ENCODE measurements around the gene TSGA10.

The TSGA10 gene

GRCh38 chr2:99104006-99104405 is 50.7 kb downstream of the TSGA10 start:
- no peak overlapping the region for H2AFZ ChIP-seq (ENCODE audit: low read length)
- WGBS, 2 donors (ENCODE audit: extremely low coverage in 2 of 2, insufficient read length in 2 of 2, insufficient replicate concordance in 1 of 2), result no CpG with 5 or more reads among the region's 2 CpGs
- no peak overlapping the region for H2BK15ac ChIP-seq (ENCODE audit: low read length)
- no peak overlapping the region for H3K4ac ChIP-seq (ENCODE audit: low read length)
- H3K79me1 ChIP-seq (ENCODE audit: low read depth, low read length), result no peaks in the 10 kb centered on the region
- H2BK12ac ChIP-seq (ENCODE audit: low read length), result no peak overlapping the region
- no peak overlapping the region for H4K8ac ChIP-seq (ENCODE audit: low read depth, low read length)
- H3K23ac ChIP-seq (ENCODE audit: low read depth, low read length, poor library complexity), result no peak overlapping the region
- DNase-seq (ENCODE audit: low spot score), result no peak
- no peak overlapping the region for H3K9ac ChIP-seq (ENCODE audit: low read depth, low read length, poor library complexity)
- H3K4me2 ChIP-seq (ENCODE audit: insufficient read depth, low read length, poor library complexity, severe bottlenecking), result no peak overlapping the region
- H3K4me3 ChIP-seq (ENCODE audit: low read length in 2 of 2), result no peak overlapping the region
- H2AK5ac ChIP-seq (ENCODE audit: low read depth, low read length), result no peak overlapping the region
- no peak overlapping the region for H4K91ac ChIP-seq (ENCODE audit: low read depth, low read length, poor library complexity)
- no peaks in the 10 kb centered on the region for H3K36me3 ChIP-seq (replicated peaks in 1 of 2; ENCODE audit: control insufficient read depth in 2 of 2, insufficient read depth in 2 of 2, low read length in 2 of 2)
- no peaks in the 10 kb centered on the region for H3K9me3 ChIP-seq (replicated peaks in 1 of 2; ENCODE audit: control insufficient read depth in 2 of 2, insufficient read depth in 1 of 2, low read depth in 1 of 2, low read length in 2 of 2)
- H2BK5ac ChIP-seq (ENCODE audit: low read length), result no peak overlapping the region
- no peak overlapping the region for H2BK120ac ChIP-seq (ENCODE audit: low read depth, low read length)
- H3K4me1 ChIP-seq (ENCODE audit: control insufficient read depth in 2 of 2, insufficient read depth in 1 of 2, low read depth in 1 of 2, low read length in 2 of 2), result no peaks in the 10 kb centered on the region
- no peak overlapping the region for H3K18ac ChIP-seq (ENCODE audit: low read length)
- no peak overlapping the region for H3K27ac ChIP-seq (replicated peaks; ENCODE audit: low read length)
- H3K27me3 ChIP-seq (ENCODE audit: control insufficient read depth in 3 of 3, insufficient read depth in 3 of 3, low read depth in 1 of 3, low read length in 3 of 3), result no peaks in the 10 kb centered on the region
- H3K14ac ChIP-seq (ENCODE audit: low read length), result no peak overlapping the region

DNA sequence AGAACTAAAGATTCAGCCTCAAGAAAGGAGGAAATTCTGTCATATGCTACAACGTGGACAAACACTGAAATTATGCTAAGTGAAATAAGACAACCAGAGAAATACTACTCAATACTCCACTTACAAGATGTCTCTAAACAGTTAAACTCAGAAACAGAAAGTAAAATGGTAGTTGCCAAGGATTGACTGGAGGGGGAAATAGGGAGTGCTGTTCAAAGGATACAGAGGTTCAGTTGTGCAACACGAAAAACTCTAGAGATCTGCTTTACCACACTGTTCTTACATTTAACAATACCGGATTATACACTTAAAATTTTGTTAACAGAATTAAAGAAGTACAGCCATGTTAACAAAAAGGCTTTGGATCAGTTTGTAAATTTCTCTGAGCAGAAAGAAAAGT is 53.0 kb downstream of the TSGA10 start:
- Histone ChIP-seq H3K4me3 (ENCODE audit: low read length in 2 of 2) (no peak overlapping the region), H3K4me1 (ENCODE audit: control insufficient read depth in 2 of 2, insufficient read depth in 1 of 2, low read depth in 1 of 2, low read length in 2 of 2) (no peaks in the 10 kb centered on the region), H2BK15ac (ENCODE audit: low read length) (no peak overlapping the region), H3K79me1 (ENCODE audit: low read depth, low read length) (no peaks in the 10 kb centered on the region), H2BK5ac (ENCODE audit: low read length) (no peak overlapping the region), H2BK120ac (ENCODE audit: low read depth, low read length) (no peak overlapping the region), H4K8ac (ENCODE audit: low read depth, low read length) (no peak overlapping the region), H3K4me2 (ENCODE audit: insufficient read depth, low read length, poor library complexity, severe bottlenecking) (no peak overlapping the region), H3K18ac (ENCODE audit: low read length) (no peak overlapping the region), H3K9ac (ENCODE audit: low read depth, low read length, poor library complexity) (no peak overlapping the region), H3K27me3 (ENCODE audit: control insufficient read depth in 3 of 3, insufficient read depth in 3 of 3, low read depth in 1 of 3, low read length in 3 of 3) (no peaks in the 10 kb centered on the region), H3K9me3 (replicated peaks in 1 of 2; ENCODE audit: control insufficient read depth in 2 of 2, insufficient read depth in 1 of 2, low read depth in 1 of 2, low read length in 2 of 2) (no peaks in the 10 kb centered on the region), H2AK5ac (ENCODE audit: low read depth, low read length) (no peak overlapping the region), H3K36me3 (replicated peaks in 1 of 2; ENCODE audit: control insufficient read depth in 2 of 2, insufficient read depth in 2 of 2, low read length in 2 of 2) (no peaks in the 10 kb centered on the region), H3K4ac (ENCODE audit: low read length) (no peak overlapping the region), H2BK12ac (ENCODE audit: low read length) (no peak overlapping the region), H3K14ac (ENCODE audit: low read length) (no peak overlapping the region), H3K23ac (ENCODE audit: low read depth, low read length, poor library complexity) (no peak overlapping the region), H4K91ac (ENCODE audit: low read depth, low read length, poor library complexity) (no peak overlapping the region), H2AFZ (ENCODE audit: low read length) (no peak overlapping the region), H3K27ac (replicated peaks; ENCODE audit: low read length) (no peak overlapping the region)
- WGBS, 2 donors (ENCODE audit: extremely low coverage in 2 of 2, insufficient read length in 2 of 2, insufficient replicate concordance in 1 of 2), result no CpG with 5 or more reads among the region's 3 CpGs
- no peak for DNase-seq (ENCODE audit: low spot score)

- no peak overlapping the region for H2BK15ac ChIP-seq (ENCODE audit: low read length)
- no peak overlapping the region for H4K91ac ChIP-seq (ENCODE audit: low read depth, low read length, poor library complexity)
- H3K79me1 ChIP-seq (ENCODE audit: low read depth, low read length), result no peaks in the 10 kb centered on the region
- no peak overlapping the region for H2AK5ac ChIP-seq (ENCODE audit: low read depth, low read length)
- H3K23ac ChIP-seq (ENCODE audit: low read depth, low read length, poor library complexity), result no peak overlapping the region
- H2BK5ac ChIP-seq (ENCODE audit: low read length), result no peak overlapping the region
- no peak overlapping the region for H2BK12ac ChIP-seq (ENCODE audit: low read length)
- H3K14ac ChIP-seq (ENCODE audit: low read length), result no peak overlapping the region
- no peak overlapping the region for H3K4me3 ChIP-seq (ENCODE audit: low read length in 2 of 2)
- H3K9ac ChIP-seq (ENCODE audit: low read depth, low read length, poor library complexity), result no peak overlapping the region
- WGBS, 2 donors (ENCODE audit: extremely low coverage in 2 of 2, insufficient read length in 2 of 2, insufficient replicate concordance in 1 of 2), result no CpG with 5 or more reads among the region's 1 CpG
- no peak overlapping the region for H3K18ac ChIP-seq (ENCODE audit: low read length)
- H3K36me3 ChIP-seq (replicated peaks in 1 of 2; ENCODE audit: control insufficient read depth in 2 of 2, insufficient read depth in 2 of 2, low read length in 2 of 2), result no peaks in the 10 kb centered on the region
- no peak for DNase-seq (ENCODE audit: low spot score)
- no peak overlapping the region for H4K8ac ChIP-seq (ENCODE audit: low read depth, low read length)
- no peak overlapping the region for H2AFZ ChIP-seq (ENCODE audit: low read length)
- H3K4me1 ChIP-seq (ENCODE audit: control insufficient read depth in 2 of 2, insufficient read depth in 1 of 2, low read depth in 1 of 2, low read length in 2 of 2), result no peaks in the 10 kb centered on the region
- H2BK120ac ChIP-seq (ENCODE audit: low read depth, low read length), result no peak overlapping the region
- no peak overlapping the region for H3K27ac ChIP-seq (replicated peaks; ENCODE audit: low read length)
- H3K9me3 ChIP-seq (replicated peaks in 1 of 2; ENCODE audit: control insufficient read depth in 2 of 2, insufficient read depth in 1 of 2, low read depth in 1 of 2, low read length in 2 of 2), result peaks cover 0 to 5% of the 10 kb centered on the region in 2 donors
- H3K27me3 ChIP-seq (ENCODE audit: control insufficient read depth in 3 of 3, insufficient read depth in 3 of 3, low read depth in 1 of 3, low read length in 3 of 3), result no peaks in the 10 kb centered on the region
- no peak overlapping the region for H3K4me2 ChIP-seq (ENCODE audit: insufficient read depth, low read length, poor library complexity, severe bottlenecking)
- no peak overlapping the region for H3K4ac ChIP-seq (ENCODE audit: low read length)
These were observed 58.0 kb downstream of the TSGA10 start for GRCh38 chr2:99096728-99097127.

DNA sequence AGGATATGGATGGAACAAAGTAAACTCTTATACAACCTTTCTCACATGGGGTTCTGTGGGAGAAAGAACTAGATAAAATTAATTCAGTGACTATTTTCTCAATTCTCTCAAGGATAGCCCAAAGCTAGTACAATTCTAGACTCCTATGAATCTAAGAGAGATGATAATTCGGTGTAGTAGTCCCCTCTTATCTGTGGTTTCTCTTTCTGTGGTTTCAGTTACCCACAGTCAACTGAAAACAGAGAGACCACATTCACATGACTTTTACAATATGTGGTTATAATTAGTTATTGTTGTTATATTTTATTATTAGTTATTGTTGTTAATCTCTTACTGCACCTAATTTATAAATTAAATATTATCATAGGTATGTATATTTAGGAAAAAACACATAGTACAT is 66.7 kb downstream of the TSGA10 start:
- Histone ChIP-seq H3K18ac (ENCODE audit: low read length) (no peak overlapping the region), H3K79me1 (ENCODE audit: low read depth, low read length) (no peaks in the 10 kb centered on the region), H3K4me3 (ENCODE audit: low read length in 2 of 2) (no peak overlapping the region), H3K4me2 (ENCODE audit: insufficient read depth, low read length, poor library complexity, severe bottlenecking) (no peak overlapping the region), H3K14ac (ENCODE audit: low read length) (no peak overlapping the region), H4K8ac (ENCODE audit: low read depth, low read length) (no peak overlapping the region), H2BK120ac (ENCODE audit: low read depth, low read length) (no peak overlapping the region), H3K36me3 (replicated peaks in 1 of 2; ENCODE audit: control insufficient read depth in 2 of 2, insufficient read depth in 2 of 2, low read length in 2 of 2) (no peaks in the 10 kb centered on the region), H2BK12ac (ENCODE audit: low read length) (no peak overlapping the region), H3K27ac (replicated peaks; ENCODE audit: low read length) (no peak overlapping the region), H2AFZ (ENCODE audit: low read length) (no peak overlapping the region), H3K27me3 (ENCODE audit: control insufficient read depth in 3 of 3, insufficient read depth in 3 of 3, low read depth in 1 of 3, low read length in 3 of 3) (peaks cover 0 to 11% (median 0%) of the 10 kb centered on the region in 3 experiments), H4K91ac (ENCODE audit: low read depth, low read length, poor library complexity) (no peak overlapping the region), H2BK15ac (ENCODE audit: low read length) (no peak overlapping the region), H3K9ac (ENCODE audit: low read depth, low read length, poor library complexity) (no peak overlapping the region), H2AK5ac (ENCODE audit: low read depth, low read length) (no peak overlapping the region), H3K4ac (ENCODE audit: low read length) (no peak overlapping the region), H3K9me3 (replicated peaks in 1 of 2; ENCODE audit: control insufficient read depth in 2 of 2, insufficient read depth in 1 of 2, low read depth in 1 of 2, low read length in 2 of 2) (no peaks in the 10 kb centered on the region), H2BK5ac (ENCODE audit: low read length) (no peak overlapping the region), H3K23ac (ENCODE audit: low read depth, low read length, poor library complexity) (no peak overlapping the region), H3K4me1 (ENCODE audit: control insufficient read depth in 2 of 2, insufficient read depth in 1 of 2, low read depth in 1 of 2, low read length in 2 of 2) (no peaks in the 10 kb centered on the region)
- no CpG with 5 or more reads among the region's 1 CpG for WGBS, 2 donors (ENCODE audit: extremely low coverage in 2 of 2, insufficient read length in 2 of 2, insufficient replicate concordance in 1 of 2)
- no peak for DNase-seq (ENCODE audit: low spot score)

Data from neuronal stem cell (in vitro differentiated cells).